Stimulated activated CD4-positive, alpha-beta T cell treated with anti-CD3 and anti-CD28 coated beads, Interleukin-1b, Interleukin-23, amount 100 ng/mL, for 24 hours (primary cell): Measurements from ENCODE around the gene UBAC2.
"Not testable (repeated sequence)": the region's sequence is repeated elsewhere in the genome, so short reads cannot be mapped to it uniquely, and the experiment has no call there.

Experiments used
- DNase-seq, 4 experiments: peaks; one replicate each; pipeline ENCODE4 v3.0.0-alpha.2; 2020; ENCODE audit warnings: low read depth in 4 of 4, low spot score in 1 of 4

Gene UBAC2

GRCh38 chr13:99182439-99182838, 18.2 kb upstream of the UBAC2 start:
- DNase-seq, result no peak

- no peak for DNase-seq
These were observed 15.0 kb upstream of the UBAC2 start for GRCh38 chr13:99185606-99186005.

GRCh38 chr13:99190147-99190985, 10.3 kb upstream of the UBAC2 start:
- no peak for DNase-seq

GRCh38 chr13:99191336-99191899, 9.2 kb upstream of the UBAC2 start:
- no peak for DNase-seq

- DNase-seq, result no peak
These were observed 8.7 kb upstream of the UBAC2 start for GRCh38 chr13:99191900-99192399.

- no peak for DNase-seq
These were observed 8.2 kb upstream of the UBAC2 start for GRCh38 chr13:99192480-99192879.

GRCh38 chr13:99193152-99193551, 7.5 kb upstream of the UBAC2 start:
- DNase-seq, result no peak

GRCh38 chr13:99196466-99197116, 4.1 kb upstream of the UBAC2 start:
- DNase-seq, result no peak

GRCh38 chr13:99197117-99197651, 3.5 kb upstream of the UBAC2 start:
- DNase-seq, result no peak

- DNase-seq, result no peak
These were observed 868 bp upstream of the UBAC2 start for GRCh38 chr13:99199541-99200431.

GRCh38 chr13:99203601-99204579, 3.2 kb downstream of the UBAC2 start:
- DNase-seq, result no peak

- no peak for DNase-seq
These were observed 5.1 kb downstream of the UBAC2 start for GRCh38 chr13:99205621-99206220.

- no peak for DNase-seq
These were observed 5.6 kb downstream of the UBAC2 start for GRCh38 chr13:99206226-99206625.

- DNase-seq, result no peak
These were observed 6.2 kb downstream of the UBAC2 start for GRCh38 chr13:99206873-99207272.

GRCh38 chr13:99207511-99207910, 6.9 kb downstream of the UBAC2 start:
- no peak for DNase-seq

GRCh38 chr13:99208185-99208584, 7.5 kb downstream of the UBAC2 start:
- DNase-seq, result no peak

GRCh38 chr13:99208845-99209527, 8.3 kb downstream of the UBAC2 start:
- no peak for DNase-seq

GRCh38 chr13:99210627-99211026, 10.0 kb downstream of the UBAC2 start:
- not testable (repeated sequence) for DNase-seq
